Measurements from ENCODE around the gene RGS6.

DNA sequence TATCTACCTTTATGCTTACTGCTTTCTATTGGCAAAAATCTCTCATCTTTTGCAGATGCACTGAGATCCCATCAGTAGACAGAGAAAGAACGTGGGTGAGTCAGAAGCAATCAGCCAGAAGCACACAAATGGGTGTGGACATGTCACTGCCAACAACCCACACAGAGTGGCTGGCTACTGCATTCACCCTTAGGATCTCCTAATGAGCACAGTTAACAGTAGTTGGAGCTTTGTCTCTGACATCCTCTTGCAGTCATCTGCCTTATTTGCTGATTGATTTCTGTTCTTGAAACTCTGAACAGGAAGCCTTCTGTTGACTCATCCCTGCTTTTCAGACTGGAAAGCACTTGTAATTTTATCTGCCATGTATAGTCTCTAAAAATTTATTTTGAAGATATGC lies 117.2 kb downstream of the RGS6 start:
- TF ChIP-seq, protein P1, sequence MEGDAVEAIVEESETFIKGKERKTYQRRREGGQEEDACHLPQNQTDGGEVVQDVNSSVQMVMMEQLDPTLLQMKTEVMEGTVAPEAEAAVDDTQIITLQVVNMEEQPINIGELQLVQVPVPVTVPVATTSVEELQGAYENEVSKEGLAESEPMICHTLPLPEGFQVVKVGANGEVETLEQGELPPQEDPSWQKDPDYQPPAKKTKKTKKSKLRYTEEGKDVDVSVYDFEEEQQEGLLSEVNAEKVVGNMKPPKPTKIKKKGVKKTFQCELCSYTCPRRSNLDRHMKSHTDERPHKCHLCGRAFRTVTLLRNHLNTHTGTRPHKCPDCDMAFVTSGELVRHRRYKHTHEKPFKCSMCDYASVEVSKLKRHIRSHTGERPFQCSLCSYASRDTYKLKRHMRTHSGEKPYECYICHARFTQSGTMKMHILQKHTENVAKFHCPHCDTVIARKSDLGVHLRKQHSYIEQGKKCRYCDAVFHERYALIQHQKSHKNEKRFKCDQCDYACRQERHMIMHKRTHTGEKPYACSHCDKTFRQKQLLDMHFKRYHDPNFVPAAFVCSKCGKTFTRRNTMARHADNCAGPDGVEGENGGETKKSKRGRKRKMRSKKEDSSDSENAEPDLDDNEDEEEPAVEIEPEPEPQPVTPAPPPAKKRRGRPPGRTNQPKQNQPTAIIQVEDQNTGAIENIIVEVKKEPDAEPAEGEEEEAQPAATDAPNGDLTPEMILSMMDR (IDR thresholded peaks at IDR 0.05; ENCODE audit: insufficient read depth, low read depth, low read length): no peak
- TF ChIP-seq EZH2 (IDR thresholded peaks at IDR 0.05; ENCODE audit: insufficient read depth, low read length): no peak

All from astrocyte (in vitro differentiated cells and primary cell).